Mammary epithelial cell (primary cell): ENCODE results near the gene C1QTNF12.

Experiments
- CTCF ChIP-seq, 2 donors: IDR thresholded peaks in 1 of 2; conservative IDR thresholded peaks in 1 of 2; 2 replicates each; pipeline ENCODE4 v1.5.1; 2011 to 2012; ENCODE audit warnings: inconsistent platforms in 2 of 2, low read length in 2 of 2, mild to moderate bottlenecking in 2 of 2, control low read depth in 1 of 2, low read depth in 1 of 2; ENCODE audit not compliant: insufficient read depth in 1 of 2; ENCODE audit errors: extremely low read depth in 1 of 2
- EZH2 ChIP-seq: IDR thresholded peaks from 2 replicates; pipeline ENCODE4 v1.6.1; 2012; ENCODE audit warnings: low read length, inconsistent platforms, borderline replicate concordance

- TF ChIP-seq EZH2 (no peak), CTCF (conservative IDR thresholded peaks at IDR 0.05 in 1 of 2, IDR thresholded peaks at IDR 0.05 in 1 of 2; ENCODE audit: extremely low read depth in 1 of 2, insufficient read depth in 1 of 2, low read depth in 1 of 2, low read length in 2 of 2) (no peak)
Measured at GRCh38 chr1:1246577-1247340, at the start of gene C1QTNF12.
